Measurements from ENCODE around the gene NDUFS8. TPM values are rescaled to one million over a fixed set of nuclear protein-coding genes. Genes with fewer than 3 reads are reported as not detected.

Gene NDUFS8
- total RNA-seq, 4 donors from 2014 or later = 69.8 to 143 (median 80.2) TPM

- TF ChIP-seq CTCF (IDR thresholded peaks at IDR 0.05; ENCODE audit: low read depth) = no peak
Measured at GRCh38 chr11:68015467-68015866, 15.0 kb upstream of the NDUFS8 start.

- TF ChIP-seq CTCF (IDR thresholded peaks at IDR 0.05; ENCODE audit: low read depth) = no peak
Measured at GRCh38 chr11:68016161-68016903, 14.1 kb upstream of the NDUFS8 start.

- no peak for TF ChIP-seq CTCF (IDR thresholded peaks at IDR 0.05; ENCODE audit: low read depth)
Measured at GRCh38 chr11:68016904-68017817, 13.3 kb upstream of the NDUFS8 start.

- no peak for TF ChIP-seq CTCF (IDR thresholded peaks at IDR 0.05; ENCODE audit: low read depth)
Measured at GRCh38 chr11:68017980-68018729, 12.3 kb upstream of the NDUFS8 start.

- TF ChIP-seq CTCF (IDR thresholded peaks at IDR 0.05; ENCODE audit: low read depth) = no peak
Measured at GRCh38 chr11:68018730-68019190, 11.7 kb upstream of the NDUFS8 start.

GRCh38 chr11:68019486-68019885 lies 11.0 kb upstream of the NDUFS8 start:
- TF ChIP-seq CTCF (IDR thresholded peaks at IDR 0.05; ENCODE audit: low read depth) = no peak
